Right ventricle myocardium superior (tissue), 1 donor: Measurements from ENCODE around the gene DHDH. TPM values are rescaled to one million over a fixed set of nuclear protein-coding genes. Genes with fewer than 3 reads are reported as not detected.

Experiments
- ATAC-seq: fragments of 200-7000 bp; cut with Tn5 transposase; one replicate; pipeline ENCODE4 v1.9.1; 2020; ENCODE audit warnings: mild to moderate bottlenecking; ENCODE audit not compliant: poor library complexity
- DNase-seq: peaks from one replicate; pipeline ENCODE4 v3.0.0-alpha.2; 2020
- intact Hi-C: fragments of 100-400 bp; cut with DNase I; formaldehyde crosslinking; loops from one replicate; pipeline ENCODE4 v1.11.2; 2022
- total RNA-seq: library from RNA; stranded (reverse); fragmentation: NEBNext Ultra II Directional; extraction: Animal tissue kit (Norgen Biotek cat#: 25700); gene quantifications from one replicate; pipeline ENCODE4 v1.2.1, GENCODE V29; 2021
- donor health status: DM: no; HTN: yes; CAD: no; lungs with severe emphysema.

DHDH gene
- total RNA-seq, 1 donor from 2014 or later, result not detected

- no peak for ATAC-seq
- no peak for DNase-seq
- intact Hi-C loops, result no loop called here
These were observed 9.6 kb downstream of the DHDH start for GRCh38 chr19:48943081-48943480.

GRCh38 chr19:48945415-48945814 lies 11.9 kb downstream of the DHDH start:
- no peak for DNase-seq
- ATAC-seq, result no peak
- intact Hi-C loops, result no loop called here

GRCh38 chr19:48945817-48946216 lies 12.3 kb downstream of the DHDH start:
- no peak for ATAC-seq
- DNase-seq, result no peak
- intact Hi-C loops, result no loop called here

- no peak for ATAC-seq
- DNase-seq, result no peak
- intact Hi-C loops, result no loop called here
These were observed 13.2 kb downstream of the DHDH start for GRCh38 chr19:48946463-48947257.

GRCh38 chr19:48947258-48947542 lies 13.7 kb downstream of the DHDH start:
- intact Hi-C loops, result no loop called here
- ATAC-seq, result no peak

GRCh38 chr19:48950159-48950558 lies 16.7 kb downstream of the DHDH start:
- no peak for ATAC-seq
- intact Hi-C loops, result no loop called here

More at GRCh38 chr19:48947258-48947542, 13.7 kb downstream of the DHDH start:
- no peak for DNase-seq

GRCh38 chr19:48950830-48951519 lies 17.5 kb downstream of the DHDH start:
- DNase-seq, result no peak
- ATAC-seq, result no peak
- intact Hi-C loops, result no loop called here

More at GRCh38 chr19:48950159-48950558, 16.7 kb downstream of the DHDH start:
- no peak for DNase-seq

- DNase-seq, result no peak
- intact Hi-C loops, result no loop called here
- ATAC-seq, result no peak
These were observed 19.6 kb downstream of the DHDH start for GRCh38 chr19:48953141-48953540.

GRCh38 chr19:48953990-48954594 lies 20.6 kb downstream of the DHDH start:
- intact Hi-C loops, result no loop called here
- no peak for ATAC-seq
- no peak for DNase-seq

GRCh38 chr19:48954595-48955307 lies 21.3 kb downstream of the DHDH start, which contains the start of gene BAX:
TSS of gene BAX (plus strand) at chr19:48954875. CDS start at chr19:48954929, 54 bp downstream.
- intact Hi-C loops, result no loop called here
- ATAC-seq (peak; percentile 97), DNase-seq (peak; percentile 98)

- ATAC-seq (no peak), DNase-seq (no peak)
- intact Hi-C loops, result no loop called here
These were observed 21.9 kb downstream of the DHDH start for GRCh38 chr19:48955308-48955958.

GRCh38 chr19:48958006-48958405 lies 24.5 kb downstream of the DHDH start:
- intact Hi-C loops, result no loop called here
- DNase-seq (no peak), ATAC-seq (no peak)

GRCh38 chr19:48959341-48960239 lies 26.1 kb downstream of the DHDH start:
- DNase-seq, result no peak
- ATAC-seq, result no peak
- intact Hi-C loops, result no loop called here

- no peak for DNase-seq
- ATAC-seq, result no peak
- intact Hi-C loops, result no loop called here
These were observed 27.7 kb downstream of the DHDH start for GRCh38 chr19:48961051-48961649.

GRCh38 chr19:48961673-48962028 lies 28.2 kb downstream of the DHDH start:
- intact Hi-C loops, result no loop called here
- ATAC-seq, result no peak
- DNase-seq, result no peak

- ATAC-seq (no peak), DNase-seq (peak; percentile 78)
- intact Hi-C loops, result no loop called here
These were observed 28.7 kb downstream of the DHDH start for GRCh38 chr19:48962029-48962848.

GRCh38 chr19:48962849-48963165 lies 29.3 kb downstream of the DHDH start:
- DNase-seq (no peak), ATAC-seq (no peak)
- intact Hi-C loops, result no loop called here
